H9 (cell line): ENCODE measurements around the gene ENC1. TPM values are rescaled to one million over a fixed set of nuclear protein-coding genes. Genes with fewer than 3 reads are reported as not detected.

Source experiments
- DNase-seq: peaks from one replicate; pipeline ENCODE4 v3.0.0-alpha.2; 2017
- H2AFZ ChIP-seq: one replicate; pipeline ENCODE4 v1.6.1; 2013; ENCODE audit warnings: mild to moderate bottlenecking, low read length, control low read depth, moderate library complexity
- H2AK5ac ChIP-seq: 2 replicates; pipeline ENCODE4 v1.6.1; 2013; ENCODE audit warnings: low read length, control low read depth, mixed read lengths; ENCODE audit not compliant: insufficient read length
- H2BK120ac ChIP-seq: one replicate; pipeline ENCODE4 v1.6.1; 2013; ENCODE audit warnings: low read depth, mild to moderate bottlenecking, low read length, control low read depth, inconsistent platforms; ENCODE audit not compliant: poor library complexity, severe bottlenecking
- H2BK12ac ChIP-seq: 2 replicates; pipeline ENCODE4 v1.6.1; 2013; ENCODE audit warnings: low read length, control low read depth, mixed read lengths, low read depth; ENCODE audit not compliant: insufficient read length
- H2BK15ac ChIP-seq: 2 replicates; pipeline ENCODE4 v1.6.1; 2013; ENCODE audit warnings: low read depth, low read length, control low read depth
- H2BK20ac ChIP-seq: one replicate; pipeline ENCODE4 v1.6.1; 2013; ENCODE audit warnings: low read depth, mild to moderate bottlenecking, low read length, control low read depth, inconsistent platforms; ENCODE audit not compliant: poor library complexity, severe bottlenecking
- H2BK5ac ChIP-seq: 2 replicates; pipeline ENCODE4 v1.6.1; 2013; ENCODE audit warnings: low read length, control low read depth, mixed read lengths; ENCODE audit not compliant: insufficient read length
- H3K14ac ChIP-seq: 2 replicates; pipeline ENCODE4 v1.6.1; 2013; ENCODE audit warnings: low read length, control low read depth; ENCODE audit not compliant: insufficient read depth
- H3K18ac ChIP-seq: 2 replicates; pipeline ENCODE4 v1.6.1; 2013; ENCODE audit warnings: low read depth, mild to moderate bottlenecking, mixed read lengths, low read length, control low read depth; ENCODE audit not compliant: insufficient read length
- H3K23ac ChIP-seq: 2 replicates; pipeline ENCODE4 v1.6.1; 2013; ENCODE audit warnings: low read length, control low read depth, mixed read lengths, low read depth; ENCODE audit not compliant: insufficient read length
- H3K23me2 ChIP-seq: 2 replicates; pipeline ENCODE4 v1.6.1; 2013; ENCODE audit warnings: low read depth, mild to moderate bottlenecking, mixed read lengths, low read length, control low read depth; ENCODE audit not compliant: insufficient read length, poor library complexity, severe bottlenecking
- H3K27ac ChIP-seq: 2 replicates; pipeline ENCODE4 v1.5.1; 2013; ENCODE audit warnings: low read length, control low read depth, mixed read lengths, low read depth; ENCODE audit not compliant: insufficient read length
- H3K27me3 ChIP-seq: 2 replicates; pipeline ENCODE4 v1.6.1; 2013; ENCODE audit warnings: low read length, control low read depth, inconsistent platforms; ENCODE audit not compliant: insufficient read depth
- H3K4ac ChIP-seq: 2 replicates; pipeline ENCODE4 v1.6.1; 2013; ENCODE audit warnings: low read depth, mild to moderate bottlenecking, control low read depth, inconsistent platforms, low read length, moderate library complexity
- H3K4me1 ChIP-seq: 2 replicates; pipeline ENCODE4 v1.6.1; 2013; ENCODE audit warnings: low read length, control low read depth, inconsistent platforms; ENCODE audit not compliant: insufficient read depth
- H3K4me2 ChIP-seq: 2 replicates; pipeline ENCODE4 v1.6.1; 2013; ENCODE audit warnings: low read length, control low read depth, mixed read lengths; ENCODE audit not compliant: insufficient read length, insufficient read depth
- H3K56ac ChIP-seq: 2 replicates; pipeline ENCODE4 v1.6.1; 2013; ENCODE audit warnings: low read depth, mild to moderate bottlenecking, mixed read lengths, low read length, control low read depth; ENCODE audit not compliant: insufficient read length
- H3K79me1 ChIP-seq: 2 replicates; pipeline ENCODE4 v1.6.1; 2013; ENCODE audit warnings: low read depth, mild to moderate bottlenecking, moderate library complexity, low read length, control low read depth, inconsistent platforms; ENCODE audit not compliant: insufficient read depth, poor library complexity, severe bottlenecking
- H3K79me2 ChIP-seq: 2 replicates; pipeline ENCODE4 v1.6.1; 2013; ENCODE audit warnings: low read length, control low read depth, inconsistent platforms; ENCODE audit not compliant: insufficient read depth
- H3K9ac ChIP-seq: 2 replicates; pipeline ENCODE4 v1.6.1; 2013; ENCODE audit warnings: low read length, control low read depth, mixed read lengths; ENCODE audit not compliant: insufficient read length; ENCODE audit errors: extremely low read depth
- H3K9me3 ChIP-seq: one replicate; pipeline ENCODE4 v1.6.1; 2013; ENCODE audit warnings: low read depth, low read length, inconsistent platforms; ENCODE audit not compliant: control insufficient read depth
- H3T11ph ChIP-seq: one replicate; pipeline ENCODE4 v1.6.1; 2013; ENCODE audit warnings: mild to moderate bottlenecking, low read length, control low read depth, inconsistent platforms
- H4K20me1 ChIP-seq: one replicate; pipeline ENCODE4 v1.6.1; 2013; ENCODE audit not compliant: control insufficient read depth, insufficient read length, insufficient read depth
- H4K5ac ChIP-seq: 2 replicates; pipeline ENCODE4 v1.6.1; 2013; ENCODE audit warnings: low read depth, mild to moderate bottlenecking, mixed read lengths, low read length, control low read depth; ENCODE audit not compliant: insufficient read length
- H4K8ac ChIP-seq: replicated peaks from 2 replicates; pipeline ENCODE4 v1.6.1; 2013; ENCODE audit warnings: low read length, control low read depth, mixed read lengths, low read depth; ENCODE audit not compliant: insufficient read length
- H4K91ac ChIP-seq: 2 replicates; pipeline ENCODE4 v1.6.1; 2013; ENCODE audit warnings: low read depth, mild to moderate bottlenecking, moderate library complexity, mixed read lengths, low read length, control low read depth; ENCODE audit not compliant: insufficient read length
- H3K27ac Mint-ChIP-seq, 3 experiments: 2 replicates in 2 of 3; 3 replicates in 1 of 3; pipeline ENCODE4 v1.8.0; 2020 to 2021; ENCODE audit warnings: mixed read lengths in 3 of 3, mild to moderate bottlenecking in 1 of 3, moderate library complexity in 1 of 3
- H3K27me3 Mint-ChIP-seq: 2 replicates; pipeline ENCODE4 v1.8.0; 2021; ENCODE audit warnings: low read depth, mild to moderate bottlenecking, moderate library complexity, mixed read lengths
- H3K36me3 Mint-ChIP-seq, 3 experiments: 2 replicates in 2 of 3; 3 replicates in 1 of 3; pipeline ENCODE4 v1.8.0; 2020 to 2021; ENCODE audit warnings: low read depth in 3 of 3, mixed read lengths in 3 of 3; ENCODE audit not compliant: insufficient read depth in 1 of 3
- H3K4me1 Mint-ChIP-seq, 2 experiments: 2 replicates each; pipeline ENCODE4 v1.8.0; 2020; ENCODE audit warnings: mixed read lengths in 2 of 2
- H3K4me3 Mint-ChIP-seq, 2 experiments: 2 replicates in 1 of 2; 3 replicates in 1 of 2; pipeline ENCODE4 v1.8.0; 2020 to 2021; ENCODE audit warnings: mild to moderate bottlenecking in 2 of 2, mixed read lengths in 2 of 2, moderate library complexity in 1 of 2
- H3K9me3 Mint-ChIP-seq, 2 experiments: 2 replicates in 1 of 2; 3 replicates in 1 of 2; pipeline ENCODE4 v1.8.0; 2020; ENCODE audit warnings: mild to moderate bottlenecking in 2 of 2, mixed read lengths in 2 of 2, moderate library complexity in 1 of 2
- CTCF ChIP-seq: fragments of 200-600 bp; sonication (generic); conservative IDR thresholded peaks from 3 replicates; pipeline ENCODE4 v1.8.0; 2021; ENCODE audit warnings: antibody characterized with exemption, mild to moderate bottlenecking
- WGBS: extraction: QIAGEN DNeasy Blood & Tissue Kit; methylation state at CpG from one replicate; pipeline ENCODE4 v1.1.7; 2013; ENCODE audit warnings: missing lambda C conversion rate, low lambda C conversion rate, mixed read lengths; ENCODE audit not compliant: insufficient read length; ENCODE audit errors: extremely low coverage; 5-methylcytosine and 5-hydroxymethylcytosine counted together
- total RNA-seq: library from RNA; stranded (reverse); gene quantifications from 2 replicates; pipeline ENCODE4 v1.2.1, GENCODE V29; 2021

The ENC1 gene
- total RNA-seq, 1 experiment from 2014 or later = 14.4 TPM

GRCh38 chr5:74587890-74588289 is 52.6 kb downstream of the ENC1 start:
- H3K27ac Mint-ChIP-seq = peak overlapping the region in 1 of 3 experiments; percentile 1; a peak in 1 of 7 replicates

More at GRCh38 chr5:74587890-74588289, 52.6 kb downstream of the ENC1 start:
- Mint-ChIP-seq H3K27me3 (peaks cover 1% of the 10 kb centered on the region; the same call in 1 of the 2 replicates), H3K9me3 (no peaks in the 10 kb centered on the region; a peak in 2 of 5 replicates), H3K4me1 (peaks cover 32 to 39% of the 10 kb centered on the region in 2 experiments), H3K4me3 (no peak overlapping the region), H3K36me3 (no peaks in the 10 kb centered on the region; a peak in 1 of 7 replicates)
- Histone ChIP-seq H3K14ac (no peak overlapping the region), H3K9me3 (no peaks in the 10 kb centered on the region), H2AFZ (no peak overlapping the region), H2BK15ac (no peak overlapping the region), H2BK20ac (no peak overlapping the region), H3K18ac (no peak overlapping the region), H3K27ac (no peak overlapping the region), H2BK120ac (no peak overlapping the region), H3K23me2 (no peaks in the 10 kb centered on the region), H4K5ac (no peak overlapping the region), H4K91ac (no peak overlapping the region), H4K8ac (no peak overlapping the region), H3K4me2 (no peak overlapping the region), H3T11ph (no peak overlapping the region), H3K23ac (no peak overlapping the region), H3K4me1 (peaks cover 8% of the 10 kb centered on the region; the same call in 1 of the 2 replicates), H2BK12ac (no peak overlapping the region), H3K27me3 (no peaks in the 10 kb centered on the region), H3K9ac (no peak overlapping the region), H3K79me1 (no peaks in the 10 kb centered on the region), H2AK5ac (no peak overlapping the region), H3K56ac (no peak overlapping the region), H3K79me2 (no peaks in the 10 kb centered on the region), H4K20me1 (no peaks in the 10 kb centered on the region), H2BK5ac (no peak overlapping the region), H3K4ac (no peak overlapping the region)
- no CpG with 5 or more reads among the region's 2 CpGs for WGBS
- no peak for TF ChIP-seq CTCF
- DNase-seq = no peak
